Endothelial cell (in vitro differentiated cells): ENCODE results near the gene KIF2A. TPM values are rescaled to one million over a fixed set of nuclear protein-coding genes. Genes with fewer than 3 reads are reported as not detected.

Experiments
- DNase-seq: peaks from one replicate; pipeline ENCODE4 v3.0.0; 2021; ENCODE audit warnings: low spot score
- H3K27ac Mint-ChIP-seq: one replicate; pipeline ENCODE4 v1.8.0; 2021; ENCODE audit warnings: mixed read lengths, inconsistent platforms; ENCODE audit not compliant: unreplicated experiment
- H3K27me3 Mint-ChIP-seq: one replicate; pipeline ENCODE4 v1.8.0; 2021; ENCODE audit warnings: mild to moderate bottlenecking, moderate library complexity, mixed read lengths, inconsistent platforms; ENCODE audit not compliant: unreplicated experiment
- H3K36me3 Mint-ChIP-seq: one replicate; pipeline ENCODE4 v1.8.0; 2021; ENCODE audit warnings: mild to moderate bottlenecking, low read depth, mixed read lengths, inconsistent platforms; ENCODE audit not compliant: unreplicated experiment
- H3K4me1 Mint-ChIP-seq: one replicate; pipeline ENCODE4 v1.8.0; 2021; ENCODE audit warnings: mild to moderate bottlenecking, mixed read lengths, inconsistent platforms; ENCODE audit not compliant: unreplicated experiment
- H3K4me3 Mint-ChIP-seq: one replicate; pipeline ENCODE4 v1.8.0; 2021; ENCODE audit warnings: mild to moderate bottlenecking, mixed read lengths, inconsistent platforms; ENCODE audit not compliant: unreplicated experiment
- H3K9me3 Mint-ChIP-seq: one replicate; pipeline ENCODE4 v1.8.0; 2021; ENCODE audit warnings: mixed read lengths, inconsistent platforms; ENCODE audit not compliant: unreplicated experiment
- total RNA-seq: library from RNA; stranded (reverse); fragmentation: NEBNext Ultra II Directional; extraction: Animal tissue kit (Norgen Biotek cat#: 25700); gene quantifications from one replicate; pipeline ENCODE4 v1.2.1, GENCODE V29; 2021; ENCODE audit not compliant: unreplicated experiment
- TF ChIP-seq, protein P1 (sequence below): fragments of 200-600 bp; sonication (generic); IDR thresholded peaks from one replicate; pipeline ENCODE4 v1.5.0; 2021; ENCODE audit warnings: antibody characterized with exemption; ENCODE audit not compliant: unreplicated experiment

Gene KIF2A
- total RNA-seq, 1 donor from 2014 or later = 56.8 TPM

- H3K27me3 Mint-ChIP-seq = no peaks in the 10 kb centered on the region
- TF ChIP-seq, protein P1, sequence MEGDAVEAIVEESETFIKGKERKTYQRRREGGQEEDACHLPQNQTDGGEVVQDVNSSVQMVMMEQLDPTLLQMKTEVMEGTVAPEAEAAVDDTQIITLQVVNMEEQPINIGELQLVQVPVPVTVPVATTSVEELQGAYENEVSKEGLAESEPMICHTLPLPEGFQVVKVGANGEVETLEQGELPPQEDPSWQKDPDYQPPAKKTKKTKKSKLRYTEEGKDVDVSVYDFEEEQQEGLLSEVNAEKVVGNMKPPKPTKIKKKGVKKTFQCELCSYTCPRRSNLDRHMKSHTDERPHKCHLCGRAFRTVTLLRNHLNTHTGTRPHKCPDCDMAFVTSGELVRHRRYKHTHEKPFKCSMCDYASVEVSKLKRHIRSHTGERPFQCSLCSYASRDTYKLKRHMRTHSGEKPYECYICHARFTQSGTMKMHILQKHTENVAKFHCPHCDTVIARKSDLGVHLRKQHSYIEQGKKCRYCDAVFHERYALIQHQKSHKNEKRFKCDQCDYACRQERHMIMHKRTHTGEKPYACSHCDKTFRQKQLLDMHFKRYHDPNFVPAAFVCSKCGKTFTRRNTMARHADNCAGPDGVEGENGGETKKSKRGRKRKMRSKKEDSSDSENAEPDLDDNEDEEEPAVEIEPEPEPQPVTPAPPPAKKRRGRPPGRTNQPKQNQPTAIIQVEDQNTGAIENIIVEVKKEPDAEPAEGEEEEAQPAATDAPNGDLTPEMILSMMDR = no peak
- peaks cover 1% of the 10 kb centered on the region for H3K4me1 Mint-ChIP-seq
- H3K4me3 Mint-ChIP-seq = no peak overlapping the region
- no peaks in the 10 kb centered on the region for H3K36me3 Mint-ChIP-seq
- no peak overlapping the region for H3K27ac Mint-ChIP-seq
- no peaks in the 10 kb centered on the region for H3K9me3 Mint-ChIP-seq
- DNase-seq = no peak
Measured at GRCh38 chr5:62282064-62282463, 23.9 kb upstream of the KIF2A start.

DNA sequence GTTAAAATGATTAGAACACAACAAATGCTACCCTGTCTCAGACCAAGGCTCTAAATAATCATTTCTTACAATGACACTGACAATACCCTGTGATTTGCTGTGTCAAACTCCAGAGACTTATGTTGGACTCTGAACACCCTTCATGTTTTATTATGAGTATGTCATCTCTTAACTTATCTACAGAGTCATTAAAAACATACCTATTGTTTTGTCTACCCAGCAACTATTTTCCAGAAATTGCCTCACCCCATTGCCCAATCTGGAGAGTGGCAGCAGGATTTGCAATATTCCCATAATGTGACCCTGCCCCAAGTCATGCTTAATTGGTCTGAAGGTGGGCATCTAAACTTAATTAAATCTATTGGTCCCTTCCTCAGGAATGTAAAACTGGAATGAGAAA lies 23.0 kb upstream of the KIF2A start:
- TF ChIP-seq, protein P1 = no peak
- Mint-ChIP-seq H3K9me3 (no peaks in the 10 kb centered on the region), H3K4me1 (no peaks in the 10 kb centered on the region), H3K4me3 (no peak overlapping the region), H3K36me3 (no peaks in the 10 kb centered on the region), H3K27me3 (no peaks in the 10 kb centered on the region), H3K27ac (no peak overlapping the region)
- DNase-seq = no peak

DNA sequence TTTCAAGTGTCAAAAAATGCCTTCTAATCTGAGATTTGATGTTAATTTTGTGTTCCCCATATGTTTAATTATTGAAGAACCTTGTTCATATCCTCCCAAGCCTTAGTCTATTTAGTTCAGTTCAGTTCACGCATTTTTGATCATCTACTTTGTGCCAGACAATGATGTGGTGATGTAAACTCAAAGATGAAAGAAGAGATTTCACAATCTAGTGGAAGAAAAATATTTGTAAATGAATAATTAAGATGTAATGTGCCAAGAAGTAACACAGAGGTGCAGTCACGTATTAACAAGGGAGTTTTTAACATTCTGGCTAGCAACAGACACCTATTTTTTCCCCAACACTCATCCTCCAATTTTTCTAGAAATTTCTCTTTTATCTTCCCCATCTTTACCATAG lies 22.1 kb upstream of the KIF2A start:
- H3K27ac Mint-ChIP-seq = no peak overlapping the region
- TF ChIP-seq, protein P1 = no peak

DNA sequence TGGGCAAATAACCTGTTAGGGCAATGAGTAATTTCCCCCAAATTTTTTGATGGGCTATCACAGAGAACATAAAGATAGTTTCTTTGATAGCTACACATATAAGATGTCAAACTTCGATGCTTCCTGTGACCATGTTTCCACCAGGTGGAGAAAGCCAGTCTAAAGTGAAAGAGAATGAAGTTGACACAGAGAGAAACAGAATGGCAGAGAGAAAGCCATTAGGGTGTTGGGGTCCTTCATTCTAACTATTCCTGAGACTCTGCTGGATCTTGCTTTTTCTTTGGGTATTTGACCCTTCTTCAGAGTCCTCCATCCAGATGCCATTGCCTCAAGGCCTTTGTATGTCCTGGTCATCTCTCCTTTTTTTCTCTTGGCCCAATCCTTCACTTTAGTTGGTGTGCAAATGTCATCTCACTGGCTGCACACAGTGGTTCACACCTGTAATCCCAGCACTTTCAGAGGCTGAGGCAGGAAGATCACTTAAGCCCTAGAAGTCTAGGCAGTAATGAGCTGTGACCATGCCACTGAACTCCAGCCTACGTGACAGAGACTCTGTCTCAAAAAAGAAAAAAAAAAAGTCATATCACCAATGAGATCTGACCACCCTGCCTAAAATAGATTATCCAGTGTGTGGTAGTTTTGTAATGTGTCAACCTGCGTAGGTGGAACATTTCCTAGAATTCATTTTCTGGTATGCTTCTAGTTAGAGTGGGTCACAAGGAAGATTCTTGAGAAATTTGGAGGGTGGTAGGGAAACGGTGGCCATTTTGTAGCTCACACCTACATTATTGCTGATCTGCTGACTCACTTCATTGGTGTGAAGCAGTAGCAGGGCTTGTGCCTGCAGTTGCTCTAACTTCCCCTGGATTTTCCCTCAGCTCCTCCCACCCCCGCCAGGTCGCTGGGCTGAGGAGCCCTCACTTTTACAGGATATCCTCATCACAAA lies 20.8 kb upstream of the KIF2A start:
- TF ChIP-seq, protein P1 = no peak
- Mint-ChIP-seq H3K4me1 (peaks cover 4% of the 10 kb centered on the region), H3K4me3 (no peak overlapping the region), H3K9me3 (no peaks in the 10 kb centered on the region), H3K36me3 (no peaks in the 10 kb centered on the region), H3K27me3 (no peaks in the 10 kb centered on the region), H3K27ac (no peak overlapping the region)
- DNase-seq = no peak

More for the DNA sequence above, 22.1 kb upstream of the KIF2A start:
- peaks cover 4% of the 10 kb centered on the region for H3K4me1 Mint-ChIP-seq
- H3K9me3 Mint-ChIP-seq = no peaks in the 10 kb centered on the region
- H3K27me3 Mint-ChIP-seq = no peaks in the 10 kb centered on the region
- no peak for DNase-seq
- H3K36me3 Mint-ChIP-seq = no peaks in the 10 kb centered on the region
- H3K4me3 Mint-ChIP-seq = no peak overlapping the region

DNA sequence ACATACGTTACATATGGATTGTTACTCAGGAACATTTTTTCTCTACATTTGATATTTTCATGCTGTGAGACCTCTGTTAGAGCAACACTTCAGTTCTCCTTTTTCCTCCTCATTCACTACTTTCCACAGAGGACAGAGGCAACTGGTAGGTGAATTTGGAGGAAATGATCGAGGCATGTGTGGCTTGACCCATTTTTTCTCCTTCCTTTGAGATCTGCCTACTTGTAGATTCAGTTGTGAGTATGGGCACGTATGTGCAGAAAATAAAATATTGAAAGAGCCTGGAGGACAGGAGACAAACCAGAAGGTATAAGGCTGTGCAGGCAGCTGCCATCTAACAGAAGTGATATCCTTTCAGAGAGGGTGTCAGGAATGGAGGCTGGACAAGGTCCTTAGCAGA lies 19.2 kb upstream of the KIF2A start:
- DNase-seq = no peak
- Mint-ChIP-seq H3K27ac (no peak overlapping the region), H3K36me3 (no peaks in the 10 kb centered on the region), H3K27me3 (no peaks in the 10 kb centered on the region), H3K4me3 (no peak overlapping the region), H3K4me1 (peaks cover 4% of the 10 kb centered on the region), H3K9me3 (no peaks in the 10 kb centered on the region)
- TF ChIP-seq, protein P1 = no peak
